CD4-positive, alpha-beta T cell treated with Interleukin-21 for 1 hour (primary cell): ENCODE data around the gene NLRP6.
A peak's percentile ranks its signal among the peaks of the same experiment; 100 is the strongest.

Experiments used
- DNase-seq: peaks from one replicate; pipeline ENCODE4 v3.0.0-alpha.2; 2020

The NLRP6 gene

GRCh38 chr11:256952-257737, 21.1 kb upstream of the NLRP6 start:
- no peak for DNase-seq

- no peak for DNase-seq
These were observed 20.3 kb upstream of the NLRP6 start for GRCh38 chr11:257766-258493.

- DNase-seq: no peak
These were observed 18.8 kb upstream of the NLRP6 start for GRCh38 chr11:259413-259812.

- no peak for DNase-seq
These were observed 16.6 kb upstream of the NLRP6 start for GRCh38 chr11:261624-262023.

GRCh38 chr11:266676-267439, 11.3 kb upstream of the NLRP6 start:
- DNase-seq: peak; percentile 42

GRCh38 chr11:267491-267994, 10.7 kb upstream of the NLRP6 start:
- peak; percentile 61 for DNase-seq

GRCh38 chr11:268716-269145, 9.5 kb upstream of the NLRP6 start:
- peak; percentile 69 for DNase-seq

GRCh38 chr11:269146-269890, 8.9 kb upstream of the NLRP6 start:
- DNase-seq: peak; percentile 82

- DNase-seq: no peak
These were observed 7.5 kb upstream of the NLRP6 start for GRCh38 chr11:270451-271318.

GRCh38 chr11:271319-271715, 6.9 kb upstream of the NLRP6 start:
- DNase-seq: no peak

GRCh38 chr11:272195-272930, 5.8 kb upstream of the NLRP6 start:
- no peak for DNase-seq

GRCh38 chr11:272931-273198, 5.3 kb upstream of the NLRP6 start:
- no peak for DNase-seq

- no peak for DNase-seq
These were observed 2.0 kb upstream of the NLRP6 start for GRCh38 chr11:276219-276618.

GRCh38 chr11:279040-279965, 1.1 kb downstream of the NLRP6 start:
- no peak for DNase-seq

GRCh38 chr11:279966-280705, 1.9 kb downstream of the NLRP6 start:
- peak; percentile 53 for DNase-seq

GRCh38 chr11:280706-281485, 2.7 kb downstream of the NLRP6 start:
- peak; percentile 34 for DNase-seq

- DNase-seq: no peak
These were observed 3.4 kb downstream of the NLRP6 start for GRCh38 chr11:281486-282161.

- DNase-seq: no peak
These were observed 4.0 kb downstream of the NLRP6 start for GRCh38 chr11:282171-282570.
